GM21526 (cell line): ENCODE measurements around the gene TBL2.
"Not testable (repeated sequence)": the region's sequence is repeated elsewhere in the genome, so short reads cannot be mapped to it uniquely, and the experiment has no call there.

Experiments
- ATAC-seq: cut with Tn5 transposase; IDR thresholded peaks from one replicate; pipeline ENCODE4 v1.9.1; 2021; ENCODE audit warnings: moderate library complexity; ENCODE audit not compliant: unreplicated experiment, low FRiP score

The TBL2 gene

DNA sequence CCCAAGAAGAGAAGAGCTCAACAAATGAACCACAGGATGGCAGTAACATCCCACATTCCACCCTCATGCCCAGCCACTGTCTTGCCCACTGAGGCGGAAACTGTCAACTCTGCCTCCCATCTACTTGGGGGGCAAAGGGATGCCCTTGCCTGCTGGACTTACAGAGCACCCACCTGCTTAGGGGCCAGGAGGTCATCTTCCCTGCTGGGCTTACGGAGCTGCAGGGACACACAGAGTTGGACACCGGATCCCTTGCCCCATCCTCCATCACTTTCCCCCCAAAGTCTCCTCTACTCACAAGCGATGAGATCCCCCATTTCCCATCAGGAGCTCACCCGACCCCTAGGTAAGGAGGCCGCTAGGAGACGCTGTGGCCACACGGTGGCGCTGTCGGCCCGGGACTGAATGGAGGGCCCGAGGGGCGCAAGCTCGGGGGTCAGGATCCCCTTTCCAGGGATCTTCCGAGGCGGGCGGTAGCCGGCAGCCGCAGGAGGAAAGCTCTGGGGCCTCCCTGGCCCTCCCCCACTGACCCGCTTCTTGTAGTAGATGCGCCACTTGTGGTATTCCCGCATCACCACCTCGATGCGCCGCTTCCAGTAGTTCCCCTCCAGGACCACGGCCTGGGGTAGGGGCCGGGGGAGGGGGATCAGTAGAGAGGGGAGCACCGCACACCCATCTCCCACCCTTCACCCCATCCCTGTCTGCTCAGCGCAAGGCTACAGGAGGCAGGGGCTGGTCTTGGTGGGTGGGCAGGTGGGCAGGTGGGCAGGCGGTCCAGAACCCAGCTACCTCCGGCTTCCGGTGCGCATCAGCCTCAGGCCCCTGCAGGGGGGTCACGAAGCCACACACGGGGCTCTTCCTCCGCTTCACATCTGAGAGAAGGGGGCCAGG is 28.7 kb upstream of the TBL2 start:
- no peak for ATAC-seq

DNA sequence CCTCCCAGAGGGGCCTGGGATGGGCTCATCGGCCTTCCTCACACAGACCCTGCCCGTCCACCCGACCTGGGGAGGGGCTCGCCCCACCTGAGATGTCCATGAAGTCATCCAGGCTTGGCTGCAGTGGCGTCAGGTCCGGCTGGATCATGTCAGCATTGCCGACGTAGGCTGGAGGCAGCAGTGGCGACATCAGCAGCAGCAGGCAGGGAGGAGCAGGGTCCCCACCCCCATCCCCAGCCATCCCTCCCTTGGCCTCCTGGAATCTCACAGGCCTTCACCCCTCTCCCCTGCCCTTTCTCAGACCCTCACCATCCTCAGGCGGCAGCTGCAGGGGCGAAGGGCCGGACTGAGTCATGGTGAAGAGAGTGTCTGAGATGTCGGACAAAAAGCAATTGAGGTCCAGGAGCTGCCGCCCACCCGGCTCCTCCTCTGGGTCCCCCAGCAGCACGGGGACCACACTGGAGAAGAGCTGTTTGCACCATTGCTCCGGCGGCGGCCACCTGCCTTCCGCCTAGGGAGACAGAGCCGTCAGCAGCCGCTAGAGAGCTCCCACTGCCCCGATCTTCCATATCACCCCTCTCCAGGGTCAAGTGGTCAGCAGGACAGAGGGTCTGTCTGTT is 27.3 kb upstream of the TBL2 start:
- no peak for ATAC-seq

DNA sequence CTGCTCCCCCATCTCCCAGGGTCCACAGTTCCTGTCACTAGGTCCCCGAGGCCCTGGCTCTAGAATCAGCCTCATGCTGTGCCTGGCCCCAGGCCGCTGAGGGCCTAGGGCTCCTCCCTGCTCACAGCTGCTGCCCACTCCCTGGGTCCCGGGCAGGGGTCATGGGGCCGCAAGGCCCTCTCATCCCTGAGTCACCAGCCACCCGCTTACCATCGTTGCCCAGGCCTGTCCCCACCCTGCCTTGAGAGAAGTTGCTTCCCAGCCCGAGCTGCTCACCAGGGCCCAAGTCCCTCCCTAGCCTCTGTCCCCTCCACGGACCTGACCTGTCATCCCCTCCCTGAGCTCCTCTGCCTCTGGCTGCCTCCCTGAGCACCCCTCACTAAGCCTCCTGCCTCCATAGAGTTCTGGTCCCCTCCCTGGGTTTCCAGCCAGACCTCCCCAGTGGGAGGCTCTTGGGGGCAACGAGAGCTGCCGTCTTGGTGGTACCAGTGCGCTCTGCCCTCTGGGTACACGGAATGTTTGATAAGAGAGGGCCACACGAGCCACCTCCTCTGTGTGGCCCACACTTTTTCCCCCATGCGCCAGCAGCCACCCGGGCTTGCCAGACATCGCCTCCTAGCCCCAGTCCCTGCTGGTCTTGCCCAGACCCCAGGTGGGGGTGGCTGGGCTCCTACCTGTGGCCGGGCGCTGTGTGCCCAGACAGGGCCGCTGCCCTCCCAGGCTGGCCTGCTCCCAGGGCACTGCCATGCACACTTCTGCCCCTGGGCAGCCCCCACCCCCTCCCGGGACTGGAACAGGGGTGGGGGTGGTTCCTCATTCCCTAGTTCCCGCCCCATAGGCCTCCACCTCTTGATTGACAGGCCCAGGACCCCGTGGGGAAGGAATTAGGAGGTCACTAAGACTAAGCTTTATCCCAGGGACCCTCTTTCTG is 24.6 kb upstream of the TBL2 start:
- no peak for ATAC-seq

DNA sequence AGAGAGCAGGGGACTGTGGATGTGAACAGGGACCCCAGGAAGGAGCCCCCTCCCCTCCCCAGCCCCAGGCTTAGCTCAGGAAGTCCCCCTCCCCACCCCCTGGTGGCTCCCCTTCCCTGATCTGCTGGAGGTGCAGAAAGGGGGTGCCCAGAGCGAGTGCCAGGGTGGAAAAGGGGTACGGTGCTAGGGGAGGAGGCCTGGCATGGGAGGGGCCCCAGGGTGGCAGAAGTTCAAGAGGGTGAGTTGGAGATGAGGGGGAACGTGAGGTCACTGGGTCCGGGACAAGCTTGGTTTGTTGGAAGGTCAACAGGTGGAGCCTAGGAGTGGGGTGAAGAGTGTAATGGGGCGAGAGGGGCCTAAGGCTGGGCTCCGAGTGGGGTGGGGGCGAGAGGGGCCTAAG is 21.5 kb upstream of the TBL2 start:
- ATAC-seq, result no peak

DNA sequence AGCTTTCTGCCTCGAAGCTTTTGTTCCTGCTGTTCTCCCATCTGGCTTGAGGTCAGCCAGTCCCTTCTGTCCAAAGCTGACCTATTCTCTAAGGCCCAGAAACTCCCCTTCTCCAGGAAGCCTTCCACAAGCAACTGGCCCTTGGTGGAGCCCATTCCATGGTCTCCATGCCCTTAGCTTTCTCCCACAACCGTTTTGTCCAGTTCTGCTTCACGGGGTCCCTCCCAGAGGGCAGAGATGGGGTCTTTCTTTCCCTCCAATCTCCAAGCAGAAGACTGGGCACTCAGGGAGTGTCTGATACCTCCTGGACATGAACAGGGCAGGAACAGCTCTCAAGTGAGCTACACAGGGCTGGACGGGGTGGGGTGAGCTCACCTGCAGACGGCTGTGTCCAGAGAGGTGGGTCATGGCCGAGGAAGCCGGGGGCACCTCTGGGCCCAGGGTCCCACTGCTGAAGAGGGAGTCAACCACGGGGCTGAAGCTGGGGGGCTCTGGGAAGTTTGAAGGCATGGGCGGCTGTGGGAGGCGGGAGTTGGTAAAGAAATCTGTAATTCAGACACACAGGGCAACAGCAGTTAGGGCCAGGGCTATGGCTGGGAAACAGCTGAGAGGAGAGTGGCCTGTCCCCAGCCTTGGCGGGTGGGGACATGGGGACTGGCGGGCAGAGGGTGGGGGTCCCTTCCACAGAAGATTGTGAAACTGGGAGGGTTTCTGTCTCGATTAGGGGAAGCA is 20.9 kb upstream of the TBL2 start:
- ATAC-seq, result no peak

DNA sequence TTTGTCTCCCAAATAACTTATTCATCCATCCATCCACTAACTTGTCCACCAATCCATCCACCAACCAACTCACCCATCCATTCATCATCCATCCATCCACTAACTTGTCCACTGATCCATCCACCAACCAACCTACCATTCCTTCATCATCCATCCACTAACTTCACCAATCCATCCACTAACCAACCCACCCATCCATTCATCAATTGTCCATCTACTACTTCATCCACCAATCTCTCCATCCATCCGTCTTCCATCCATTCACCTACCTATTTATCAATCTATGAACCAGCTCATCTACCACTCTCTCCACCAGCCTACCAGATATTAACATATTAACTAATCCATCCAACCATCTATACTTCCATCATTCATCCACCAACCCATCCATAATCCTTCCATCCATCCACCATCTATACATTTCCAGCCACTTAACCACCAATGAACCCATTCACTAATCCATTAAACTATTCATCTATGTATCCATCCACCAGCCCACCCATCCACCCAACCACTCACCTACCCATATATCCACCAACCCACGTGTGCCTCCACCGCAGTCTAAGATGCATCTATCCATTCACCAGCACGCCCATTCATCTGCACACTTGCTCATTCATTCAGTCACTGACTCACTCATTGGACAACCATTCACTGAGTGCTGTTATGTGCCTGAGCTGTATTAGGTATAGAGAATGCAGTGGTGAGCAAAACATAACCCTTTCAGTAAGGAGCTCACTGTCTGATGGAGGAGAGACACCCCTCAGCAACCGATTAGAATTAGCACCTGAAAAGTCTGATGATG is 19.8 kb upstream of the TBL2 start:
- no peak for ATAC-seq

DNA sequence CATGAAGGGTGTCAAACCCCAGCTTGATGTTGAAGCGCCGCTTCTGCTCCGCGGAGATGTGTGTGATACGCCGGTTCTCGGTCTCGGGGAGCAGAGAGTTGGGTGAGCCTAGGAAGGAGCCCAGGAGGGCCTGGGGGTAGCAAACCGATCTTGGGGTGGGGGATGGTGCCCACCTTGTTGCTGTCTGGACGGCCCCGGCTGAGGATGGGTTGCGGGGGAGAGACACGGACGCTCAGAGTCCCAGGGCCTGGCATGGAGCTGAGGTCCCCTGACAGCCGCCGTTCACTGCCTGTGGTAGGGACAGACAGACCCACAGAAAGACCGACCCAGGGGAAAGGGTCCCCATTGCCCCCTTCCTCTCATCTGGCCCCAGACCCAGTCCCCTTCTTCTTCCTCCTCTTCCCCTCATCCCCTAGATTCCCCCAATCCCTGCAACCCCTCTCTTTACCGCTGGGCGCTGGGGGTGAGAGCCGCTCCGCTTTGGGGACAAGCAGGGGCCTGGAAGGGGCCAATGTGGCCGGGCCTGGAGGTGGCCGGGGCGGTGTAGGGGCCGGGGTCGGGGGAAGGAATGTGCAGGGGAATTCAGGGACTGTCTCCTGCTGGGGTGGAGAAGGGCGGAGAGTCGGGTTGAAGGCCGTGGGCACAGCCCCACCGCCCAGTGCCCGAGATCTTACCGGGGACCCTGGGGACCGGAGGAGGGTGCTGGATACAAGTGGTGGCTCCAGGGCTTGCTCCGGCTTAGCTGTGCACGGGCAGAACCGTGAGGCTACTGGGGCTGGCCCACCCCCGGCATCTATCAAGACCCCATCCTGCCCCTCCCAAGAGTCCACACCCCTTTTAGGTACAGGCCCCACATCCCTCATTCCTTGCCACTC is 18.0 kb upstream of the TBL2 start:
- no peak for ATAC-seq

DNA sequence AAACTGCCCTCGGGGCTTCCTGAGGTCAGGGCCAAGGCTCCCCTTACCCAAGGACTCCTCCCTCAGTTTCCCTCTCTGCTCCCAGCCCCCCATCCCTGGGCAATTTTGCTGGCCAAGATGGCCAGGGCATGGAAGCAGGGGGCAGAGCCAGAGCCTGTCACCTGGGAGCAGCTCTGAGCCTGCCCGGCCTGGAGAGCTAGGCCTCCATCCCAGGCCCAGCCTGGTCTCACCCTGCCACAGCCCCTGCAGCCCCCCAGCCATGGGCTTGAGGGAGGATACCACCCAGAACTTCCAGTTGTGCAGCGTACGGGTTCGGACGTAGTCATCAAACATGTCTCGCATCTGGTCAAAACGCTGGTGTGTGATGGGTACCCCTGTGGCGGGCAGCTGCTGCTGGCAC is 17.0 kb upstream of the TBL2 start:
- ATAC-seq, result no peak

DNA sequence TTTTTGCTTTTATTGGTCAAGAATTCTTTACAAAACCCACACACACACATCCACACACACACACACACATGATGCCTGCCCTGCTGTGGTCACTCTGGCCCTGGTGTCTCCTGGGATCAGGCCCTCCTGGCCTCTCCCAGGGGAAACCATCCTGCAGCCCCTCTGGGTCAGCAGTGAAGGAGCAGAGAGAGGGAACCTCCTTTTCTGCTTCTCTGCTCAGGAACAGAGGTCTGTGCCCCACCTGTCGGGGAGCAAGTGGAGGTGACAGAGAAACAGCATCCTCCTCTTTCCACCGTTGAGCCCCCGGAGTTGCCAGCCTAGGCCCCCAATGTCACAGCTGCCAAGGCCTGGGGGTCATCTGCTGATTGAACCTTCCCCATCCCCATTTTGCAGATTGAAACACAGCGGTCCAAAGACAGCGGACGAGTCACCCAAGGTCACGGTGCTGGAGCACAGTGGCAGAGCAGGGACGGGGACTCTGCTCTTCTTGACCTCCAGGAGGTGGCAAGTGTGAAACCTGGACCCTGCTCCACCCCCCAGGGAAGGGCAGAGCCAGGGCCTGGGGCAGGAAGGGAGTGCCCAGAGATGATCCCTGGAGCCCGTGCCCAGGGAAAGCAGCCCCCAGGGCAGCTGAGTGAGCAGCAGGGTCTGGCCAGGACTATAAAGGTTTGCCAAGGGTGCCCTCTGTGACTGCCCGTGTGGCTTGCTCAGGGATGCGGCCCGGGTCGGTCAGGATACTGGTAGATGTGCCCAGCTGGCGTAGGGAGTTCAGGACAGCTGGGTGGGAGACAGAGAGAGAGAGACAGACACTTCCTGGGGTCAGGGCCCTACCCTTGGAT is 15.0 kb upstream of the TBL2 start:
- ATAC-seq, result no peak

DNA sequence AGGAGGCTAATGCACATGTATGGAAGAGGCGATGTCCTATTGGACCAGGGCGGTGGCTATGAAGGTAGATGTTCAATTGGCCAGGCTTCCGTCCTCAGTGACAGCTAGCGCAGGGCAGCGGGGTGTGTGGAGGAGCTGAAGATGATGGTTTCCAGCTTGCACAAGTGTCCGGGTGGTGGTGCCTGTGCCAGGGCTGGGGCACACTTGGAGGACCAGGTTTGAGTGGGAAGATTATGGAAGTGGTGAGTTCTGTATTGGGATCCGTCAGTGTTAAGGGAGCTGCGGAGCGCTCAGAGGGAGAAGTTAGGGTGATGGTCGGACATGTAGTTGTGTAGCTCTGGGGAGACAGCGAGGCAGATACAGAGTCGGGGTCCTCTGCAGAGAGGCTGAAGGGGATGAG is 8.5 kb upstream of the TBL2 start:
- ATAC-seq, result no peak

DNA sequence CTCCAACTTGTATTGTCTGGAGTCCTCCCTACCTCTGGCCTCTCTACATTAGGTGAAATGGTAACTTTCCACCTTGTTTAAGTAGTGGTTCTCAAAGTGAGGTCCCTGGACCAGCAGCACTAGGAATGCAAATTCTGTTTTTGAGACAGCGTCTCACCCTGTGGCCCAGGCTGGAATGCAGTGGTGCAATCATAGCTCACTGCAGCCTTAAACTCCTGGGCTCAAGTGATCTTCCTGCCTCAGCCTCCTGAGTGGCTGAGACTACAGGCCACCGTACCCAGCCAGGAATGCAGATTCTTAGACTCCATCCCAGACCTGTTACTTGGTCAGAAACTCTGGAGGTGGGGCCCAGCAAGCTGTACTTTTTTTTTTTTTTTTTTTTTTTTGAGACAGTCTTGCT is 6.8 kb upstream of the TBL2 start:
- no peak for ATAC-seq

DNA sequence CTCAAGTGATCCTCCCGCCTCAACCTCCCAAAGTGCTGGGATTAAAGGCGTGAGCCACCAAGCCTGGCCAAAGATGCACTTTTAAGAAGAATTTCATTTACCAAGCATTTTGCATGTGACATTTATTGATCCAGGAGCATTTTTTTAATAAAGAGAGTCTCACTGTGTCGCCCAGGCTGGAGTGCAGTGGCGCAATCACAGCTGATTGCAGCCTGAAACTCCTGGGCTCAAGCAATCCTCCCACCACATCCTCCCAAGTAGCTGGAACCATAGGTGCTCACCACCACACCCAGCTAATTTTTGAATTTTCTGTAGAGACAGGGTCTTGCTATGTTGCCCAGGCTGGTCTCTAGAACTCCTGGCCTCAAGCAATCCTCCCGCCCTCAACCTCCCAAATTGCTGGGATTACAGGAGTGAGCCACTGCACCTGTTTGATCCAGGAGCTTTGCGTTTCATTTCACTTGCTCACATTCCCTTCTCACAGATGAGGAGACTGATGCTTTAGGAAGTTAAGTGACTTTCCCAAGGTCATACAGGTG is 4.4 kb upstream of the TBL2 start:
- ATAC-seq, result no peak

DNA sequence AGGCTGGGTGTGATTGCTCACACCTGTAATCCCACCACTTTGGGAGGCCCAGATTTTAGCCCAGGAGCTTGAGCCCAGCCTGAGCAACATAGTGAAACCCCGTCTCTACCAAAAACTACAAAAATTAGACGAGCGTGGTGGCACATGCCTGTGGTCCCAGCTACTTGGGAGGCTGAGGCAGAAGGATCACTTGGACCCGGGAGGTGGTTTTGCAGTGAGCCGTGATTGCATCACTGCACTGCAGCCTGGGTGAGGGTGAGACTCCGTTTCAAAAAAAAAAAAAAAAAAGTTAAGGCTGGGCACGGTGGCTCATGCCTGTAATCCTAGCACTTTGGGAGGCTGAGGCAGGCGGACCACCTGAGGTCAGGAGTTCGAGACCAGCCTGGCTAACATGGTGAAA is 2.6 kb upstream of the TBL2 start:
- ATAC-seq, result not testable (repeated sequence)

DNA sequence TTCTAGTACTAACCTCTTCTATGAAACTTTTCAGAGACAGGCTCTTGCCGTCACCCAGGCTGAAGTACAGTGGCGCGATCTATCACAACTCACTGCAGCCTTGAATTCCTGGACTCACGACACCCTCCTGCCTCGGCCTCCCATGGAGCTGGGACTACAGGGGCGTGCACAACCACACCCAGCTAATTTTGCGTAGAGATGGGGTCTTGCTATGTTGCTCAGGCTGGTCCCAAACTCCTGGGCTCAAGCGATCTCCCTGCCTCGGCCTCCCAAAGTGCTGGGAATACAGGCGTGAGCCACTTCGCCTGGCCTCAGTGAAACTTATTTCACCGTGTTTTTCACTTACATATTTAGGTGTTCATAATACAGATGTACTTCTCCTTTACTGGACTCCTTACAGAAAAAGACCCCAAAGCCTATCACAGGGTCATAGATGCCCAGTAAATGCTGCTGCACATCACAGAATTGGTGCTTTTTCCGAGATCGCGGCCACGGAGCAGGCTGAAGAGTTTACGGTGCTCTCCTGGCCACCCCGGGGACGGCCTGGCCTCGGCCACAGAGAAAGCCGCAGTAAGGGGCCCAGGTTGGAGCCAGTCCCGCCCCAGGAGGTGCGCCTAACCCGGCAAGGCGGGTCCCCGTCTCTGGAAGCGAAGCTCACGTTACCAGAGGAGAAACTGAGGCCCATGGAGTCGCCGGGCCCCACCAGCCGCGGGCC is 595 bp downstream of the TBL2 start:
- no peak for ATAC-seq

DNA sequence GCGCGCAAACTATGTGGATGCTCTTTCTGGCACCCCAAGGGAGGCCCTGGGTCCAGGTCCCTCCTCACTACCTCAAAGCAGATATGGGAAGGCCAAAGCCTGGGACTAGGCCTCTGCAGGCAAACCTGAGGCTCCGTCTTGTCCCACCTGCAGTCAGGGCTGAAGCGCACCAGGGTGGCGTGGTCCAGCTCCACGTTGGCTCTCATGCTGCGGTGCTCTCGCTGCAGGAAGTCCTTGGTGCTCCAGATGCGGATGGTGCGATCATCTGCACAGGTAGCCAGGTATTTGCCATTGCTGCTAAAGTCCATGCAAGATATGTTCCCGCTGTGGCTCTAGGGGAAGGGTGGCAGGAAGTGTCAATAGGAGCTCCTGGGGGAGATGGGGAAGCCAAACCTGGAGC is 4.6 kb downstream of the TBL2 start:
- no peak for ATAC-seq

DNA sequence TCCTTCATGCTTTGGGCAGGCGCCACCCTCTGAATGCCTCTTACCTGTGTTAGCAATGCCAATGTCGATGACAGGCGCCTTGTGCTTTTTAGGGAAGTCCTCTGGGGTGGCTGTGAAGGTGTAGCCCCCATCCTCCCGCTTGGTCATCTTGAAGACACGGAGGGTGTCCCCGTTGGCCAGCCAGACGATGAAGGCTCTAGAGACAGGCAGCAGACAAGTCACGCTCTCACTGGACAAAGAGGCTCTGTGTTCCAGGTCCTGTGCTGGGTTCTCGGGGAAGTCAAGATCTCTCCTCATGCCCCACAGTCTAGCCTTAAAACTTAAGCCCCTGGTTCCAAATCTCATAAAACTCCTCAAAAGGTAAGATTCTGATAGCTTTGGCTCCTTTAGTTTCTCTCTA is 5.1 kb downstream of the TBL2 start:
- ATAC-seq, result no peak

DNA sequence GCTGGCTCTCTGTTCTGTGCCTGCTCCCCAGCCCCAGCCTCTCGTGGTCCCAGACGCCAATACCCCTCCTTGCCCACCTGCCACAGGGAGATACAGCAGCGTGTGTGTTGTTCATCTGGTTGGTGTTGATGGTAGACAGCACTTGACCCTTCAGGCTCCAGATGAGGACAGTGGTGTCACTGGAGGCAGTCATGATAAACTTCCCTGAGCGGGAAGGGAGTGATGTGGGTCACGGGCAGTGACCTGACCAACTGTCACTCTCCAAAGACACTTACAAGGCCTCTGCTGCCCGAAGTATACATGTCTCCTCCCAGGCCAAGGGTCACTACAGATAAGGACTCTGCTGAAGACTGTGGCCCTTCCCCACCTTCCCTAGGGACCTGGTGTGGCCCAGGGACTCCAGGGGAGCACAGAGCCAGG is 5.6 kb downstream of the TBL2 start:
- no peak for ATAC-seq
